ENCODE data around the gene OXCT2.
"Not testable (repeated sequence)": the region's sequence is repeated elsewhere in the genome, so short reads cannot be mapped to it uniquely, and the experiment has no call there.

The OXCT2 gene

DNA sequence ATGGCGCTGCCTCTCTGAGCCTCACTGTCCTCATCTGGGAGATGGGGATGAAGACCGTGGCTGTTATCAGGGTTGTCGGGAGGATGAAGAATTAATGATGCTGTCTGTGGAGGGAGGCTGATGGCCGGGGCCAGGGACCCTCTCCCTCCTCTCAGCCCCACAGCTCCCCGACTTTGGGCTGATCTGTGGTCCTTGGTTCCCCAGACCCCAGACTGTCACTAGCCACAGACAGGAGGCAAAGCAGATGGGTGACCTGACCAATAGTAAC lies 15.9 kb upstream of the OXCT2 start:
- not testable (repeated sequence) for DNase-seq

DNA sequence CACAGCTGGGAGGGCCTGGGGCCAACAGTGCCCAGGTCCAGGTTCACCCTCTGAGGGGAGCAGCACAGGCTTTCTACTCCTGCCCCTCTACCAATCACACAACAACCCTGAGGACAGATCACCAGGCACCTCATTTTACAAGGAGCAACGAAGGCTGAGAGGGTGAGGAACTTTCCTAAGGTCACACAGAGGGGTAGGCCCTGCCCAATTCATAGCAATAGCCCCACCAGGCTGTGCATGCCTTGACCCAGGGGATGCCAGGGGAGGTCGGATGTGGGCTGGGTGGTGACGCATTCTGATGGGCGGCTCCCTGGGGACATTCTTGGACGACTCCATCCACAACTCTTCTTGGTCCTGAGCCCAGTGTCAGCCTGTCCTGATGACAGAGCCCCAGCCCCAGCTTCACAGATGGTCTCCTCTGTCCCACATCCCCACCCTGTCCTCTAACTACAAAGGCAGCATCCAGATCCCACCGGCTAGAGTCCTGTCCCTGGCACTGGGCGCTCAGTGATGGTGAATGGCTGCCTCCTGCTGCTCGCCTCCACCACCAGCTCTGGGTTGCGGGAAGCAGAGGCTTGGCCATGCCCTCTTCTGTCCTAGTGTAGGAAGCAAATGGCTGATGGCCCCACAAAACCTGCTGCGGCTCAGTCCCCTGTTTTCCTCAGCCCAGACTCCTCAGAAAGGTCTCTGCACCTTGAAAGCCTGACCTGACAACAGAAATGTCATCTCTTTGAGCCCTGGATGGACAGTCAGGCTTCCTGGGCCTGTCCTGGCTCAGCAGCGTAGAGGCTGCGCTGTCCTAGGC lies 15.4 kb upstream of the OXCT2 start:
- DNase-seq, result not testable (repeated sequence)

DNA sequence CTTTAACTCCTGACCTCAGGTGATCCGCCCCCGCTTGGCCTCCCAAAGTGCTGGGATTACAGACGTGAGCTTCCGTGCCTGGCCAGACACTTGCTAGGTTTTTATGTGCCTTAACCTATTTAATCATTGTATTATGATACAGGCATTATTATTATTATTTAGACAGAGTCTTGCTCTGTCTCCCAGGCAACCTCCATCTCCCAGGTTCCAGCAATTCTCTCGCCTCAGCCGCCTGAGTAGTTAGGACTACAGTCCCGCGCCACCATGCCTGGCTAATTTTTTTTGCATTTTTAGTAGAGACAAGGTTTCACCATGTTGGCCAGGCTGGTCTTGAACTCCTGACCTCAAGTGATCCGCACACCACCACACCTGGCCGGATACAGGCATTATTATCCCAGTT lies 11.5 kb upstream of the OXCT2 start:
- DNase-seq, result not testable (repeated sequence)

DNA sequence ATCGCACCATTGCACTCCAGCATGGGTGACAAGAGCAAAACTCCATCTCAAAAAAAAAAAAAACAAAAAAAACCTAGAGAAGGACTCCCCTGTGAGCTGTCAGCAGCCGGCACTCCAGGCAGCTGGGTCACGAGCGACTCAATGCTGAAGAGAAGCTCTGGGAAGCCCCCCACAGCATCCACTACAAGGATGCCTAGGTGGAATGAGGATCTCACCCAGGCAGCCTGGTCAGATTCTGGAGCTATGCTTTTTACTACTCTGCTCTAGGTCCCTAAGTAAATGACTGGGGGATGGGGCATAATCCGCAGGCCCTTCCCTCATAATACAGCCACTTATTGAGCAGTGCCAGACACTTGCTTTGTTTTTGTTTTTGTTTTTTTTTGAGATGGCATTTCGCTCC lies 11.0 kb upstream of the OXCT2 start:
- no peak for DNase-seq

DNA sequence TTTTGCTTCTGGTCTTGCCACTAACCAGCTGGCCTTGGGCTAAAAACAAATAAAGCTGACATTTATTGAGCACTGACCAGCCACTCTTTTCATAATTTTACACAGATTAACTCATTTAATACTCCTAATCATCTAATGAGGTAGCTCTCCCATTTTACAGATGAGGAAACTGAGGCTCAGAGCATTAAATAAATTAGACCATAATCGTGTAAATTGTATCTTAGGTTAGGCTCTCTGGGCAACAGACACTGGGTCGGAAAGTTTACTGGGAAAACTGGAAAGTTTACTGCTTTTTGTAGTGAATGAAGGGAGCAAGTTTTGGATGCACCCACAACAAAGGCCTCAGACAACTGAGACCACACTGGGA lies 10.2 kb upstream of the OXCT2 start:
- no peak for DNase-seq

DNA sequence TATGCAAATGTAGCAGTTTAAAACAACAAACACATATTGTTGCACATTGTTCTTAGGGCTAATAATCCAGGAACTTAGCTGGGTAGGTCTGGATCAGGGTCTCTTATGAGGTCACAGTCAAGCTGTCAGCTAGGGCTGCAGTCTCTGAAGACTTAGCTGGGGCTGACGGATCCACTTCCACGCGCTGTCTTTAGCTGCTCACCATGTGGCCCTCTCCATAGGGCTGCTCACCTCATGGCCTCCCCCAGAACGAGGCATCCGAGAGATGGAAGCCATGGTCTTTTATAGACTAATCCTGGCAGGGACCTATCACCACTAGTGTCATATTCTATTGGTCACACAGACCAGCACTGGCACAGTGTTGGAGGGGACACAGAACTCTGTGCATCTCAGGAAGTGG lies 8.7 kb upstream of the OXCT2 start:
- no peak for DNase-seq

DNA sequence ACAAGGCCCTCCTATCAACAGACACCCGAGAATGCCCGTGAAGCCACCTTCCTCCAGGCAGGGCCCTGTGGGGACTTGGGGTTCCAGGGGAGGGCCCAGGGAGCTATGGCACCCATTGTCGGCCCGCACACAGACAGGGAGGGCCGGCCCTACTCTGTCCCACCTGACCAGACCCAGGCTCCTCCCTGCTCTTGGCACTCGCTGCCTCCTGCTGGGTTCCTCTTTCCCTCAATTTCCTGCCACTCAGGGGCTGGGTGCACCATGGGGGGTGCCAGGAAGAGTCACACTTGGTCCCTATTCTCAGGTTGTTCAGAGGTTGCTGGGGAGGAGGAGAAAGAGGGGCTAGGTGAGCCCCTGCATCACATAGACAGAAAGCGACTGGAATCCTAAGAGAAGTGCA lies 8.0 kb upstream of the OXCT2 start:
- no peak for DNase-seq

DNA sequence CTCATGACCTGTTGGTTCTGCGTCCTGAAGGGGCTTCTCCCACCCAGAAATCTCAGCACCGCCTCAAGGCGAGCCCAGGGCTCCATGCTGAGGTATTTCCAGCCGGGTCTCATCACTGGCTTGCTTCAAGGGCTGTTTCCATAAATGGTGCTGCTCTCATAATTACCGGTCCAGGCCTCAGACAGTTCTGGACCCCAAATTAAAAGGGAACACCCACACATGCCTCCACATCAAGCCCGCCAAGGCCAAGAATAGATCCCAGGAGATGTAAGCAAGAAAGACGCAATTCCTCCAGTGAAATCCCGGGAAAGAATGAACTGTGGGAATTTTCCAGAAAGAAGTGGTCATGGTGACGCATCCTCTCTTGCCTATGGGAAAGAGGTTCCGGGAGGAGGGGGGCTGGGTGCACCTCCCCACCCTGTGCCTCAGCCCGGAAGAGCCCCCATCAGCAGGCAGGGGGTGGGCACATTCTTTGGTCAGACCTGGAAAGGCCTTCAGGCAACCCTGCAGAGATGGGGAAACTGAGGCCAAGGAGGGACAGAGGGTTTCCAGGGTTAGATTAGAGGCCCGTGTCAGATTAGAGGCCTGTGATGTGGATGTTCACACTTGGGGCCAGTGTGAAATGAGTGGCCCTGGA lies 7.4 kb upstream of the OXCT2 start:
- DNase-seq, result not testable (repeated sequence)

DNA sequence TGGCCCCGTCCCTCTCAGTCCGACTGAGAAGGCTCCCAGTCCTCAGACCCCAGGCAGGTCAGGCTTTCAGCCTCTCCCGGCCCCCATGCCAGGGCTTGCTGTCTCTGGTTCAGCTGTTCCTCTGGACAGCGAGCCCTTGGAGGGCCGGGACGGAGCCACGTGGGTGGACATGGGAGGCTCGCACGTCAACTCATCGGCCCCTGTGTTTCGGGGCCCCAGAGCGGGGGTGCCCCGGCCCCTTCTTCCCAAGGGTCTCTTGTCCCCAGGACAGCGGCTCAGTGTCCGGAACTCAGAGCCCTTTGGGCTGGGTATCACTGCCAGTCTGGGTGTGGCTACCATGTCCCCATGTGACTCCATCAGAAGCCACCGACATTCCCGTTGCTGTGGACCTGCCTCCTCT lies 6.7 kb upstream of the OXCT2 start:
- not testable (repeated sequence) for DNase-seq

DNA sequence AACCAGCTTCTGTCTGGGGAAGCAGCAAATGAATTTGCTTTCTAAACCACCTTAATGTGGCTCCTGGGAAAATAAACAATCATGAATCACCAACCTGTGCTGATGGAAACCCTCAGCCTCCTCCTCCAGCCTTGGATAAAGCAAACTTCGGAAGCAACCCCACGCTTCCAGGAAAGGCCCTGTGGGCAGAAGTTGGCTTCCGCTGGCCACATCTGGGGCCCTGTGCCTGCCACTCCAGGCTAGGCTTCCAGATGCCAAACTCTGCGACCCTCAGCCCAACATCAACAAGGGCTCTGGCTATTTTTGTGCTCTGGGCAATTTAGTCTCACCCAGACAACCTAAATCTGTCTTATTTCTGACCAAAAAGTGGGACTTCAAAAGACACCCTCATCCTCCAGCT lies 6.2 kb upstream of the OXCT2 start:
- no peak for DNase-seq

DNA sequence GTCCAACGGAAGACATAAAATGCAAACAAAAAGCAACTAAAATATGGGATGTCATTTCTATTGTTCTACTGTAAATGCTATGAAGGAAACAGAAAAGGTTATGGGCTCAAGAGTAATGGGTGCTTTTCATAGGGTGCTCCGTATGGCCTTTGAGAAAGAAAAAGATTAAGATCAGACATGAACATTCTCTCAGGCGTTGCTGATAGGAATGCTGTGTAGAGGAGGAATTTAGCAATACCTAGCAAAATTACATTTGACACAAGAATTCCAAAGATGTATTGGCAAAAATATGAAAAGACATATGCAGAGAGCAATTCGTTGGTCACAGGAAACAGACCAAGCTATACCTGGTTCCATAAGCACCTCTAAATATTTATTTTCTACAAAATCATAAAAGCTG lies 5.7 kb upstream of the OXCT2 start:
- DNase-seq, result no peak

DNA sequence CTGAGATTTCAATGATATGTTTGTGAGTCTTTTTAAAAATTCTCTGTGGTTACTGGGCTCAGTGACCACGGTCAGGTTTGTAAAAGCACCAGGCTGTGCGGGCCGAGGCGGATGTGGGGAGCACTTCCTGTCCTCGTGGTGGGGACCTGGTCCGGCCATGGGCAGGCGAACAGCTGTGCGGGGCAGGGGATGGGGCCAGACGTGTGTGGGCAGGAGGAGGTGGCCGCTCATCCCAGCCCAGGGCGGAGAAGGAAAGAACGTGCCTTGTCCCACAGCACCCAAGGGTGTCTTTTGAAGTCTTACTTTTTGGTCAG lies 5.2 kb upstream of the OXCT2 start:
- no peak for DNase-seq

DNA sequence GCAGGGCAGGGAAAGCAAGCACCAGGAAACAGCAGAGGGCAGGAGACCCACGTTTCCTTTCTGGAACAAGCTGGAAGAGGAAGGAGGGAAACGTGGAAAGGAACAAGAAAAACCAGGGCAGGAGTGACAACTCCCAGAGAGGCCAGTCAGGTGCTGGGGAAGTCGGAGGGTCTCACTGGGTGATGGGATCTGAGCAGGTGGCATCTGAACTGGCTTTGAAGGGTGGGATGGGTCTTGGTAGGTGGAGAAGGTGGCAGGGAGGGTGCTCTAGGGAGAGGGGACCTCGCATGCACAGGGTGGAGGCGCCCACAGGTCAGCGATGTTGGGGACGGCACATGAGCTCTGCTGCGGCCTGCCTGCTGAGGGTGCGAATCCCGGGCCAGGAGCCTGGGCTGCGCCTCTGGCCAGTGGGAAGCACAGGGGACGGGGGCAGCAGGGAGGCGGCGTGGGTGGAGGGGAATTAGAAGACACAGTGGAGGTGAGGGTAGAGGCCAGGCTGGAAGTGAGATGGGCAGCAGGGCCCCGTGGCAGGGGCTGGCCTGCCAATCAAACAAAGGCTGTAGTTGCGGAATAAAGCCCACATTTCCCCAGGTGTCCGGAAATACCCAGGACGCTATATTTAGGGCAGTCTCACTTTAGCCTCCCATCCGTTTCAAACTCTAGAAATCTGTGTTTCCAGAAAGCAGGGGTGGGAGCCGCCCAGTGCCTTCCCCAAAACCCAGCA lies 4.7 kb upstream of the OXCT2 start:
- not testable (repeated sequence) for DNase-seq

DNA sequence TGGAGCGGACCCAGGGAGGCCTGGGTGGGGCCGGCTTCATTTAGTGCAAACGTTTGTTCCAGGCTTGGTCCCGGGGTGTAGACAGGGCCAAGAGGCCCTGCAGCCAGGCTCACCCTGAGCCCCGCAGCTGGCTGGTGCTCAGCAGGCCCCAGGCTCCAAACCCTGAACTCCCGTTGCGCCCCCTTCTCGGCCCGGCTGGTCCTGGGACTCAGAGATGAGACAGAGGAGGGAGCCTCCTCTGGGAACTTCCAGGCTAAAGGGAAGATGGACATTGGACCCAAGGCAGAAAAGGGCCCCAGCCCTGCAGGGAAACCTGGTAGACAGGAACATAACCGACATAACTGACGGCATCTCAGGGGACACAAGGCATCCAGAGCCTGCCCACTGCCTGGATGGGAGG lies 4.0 kb upstream of the OXCT2 start:
- DNase-seq, result not testable (repeated sequence)

DNA sequence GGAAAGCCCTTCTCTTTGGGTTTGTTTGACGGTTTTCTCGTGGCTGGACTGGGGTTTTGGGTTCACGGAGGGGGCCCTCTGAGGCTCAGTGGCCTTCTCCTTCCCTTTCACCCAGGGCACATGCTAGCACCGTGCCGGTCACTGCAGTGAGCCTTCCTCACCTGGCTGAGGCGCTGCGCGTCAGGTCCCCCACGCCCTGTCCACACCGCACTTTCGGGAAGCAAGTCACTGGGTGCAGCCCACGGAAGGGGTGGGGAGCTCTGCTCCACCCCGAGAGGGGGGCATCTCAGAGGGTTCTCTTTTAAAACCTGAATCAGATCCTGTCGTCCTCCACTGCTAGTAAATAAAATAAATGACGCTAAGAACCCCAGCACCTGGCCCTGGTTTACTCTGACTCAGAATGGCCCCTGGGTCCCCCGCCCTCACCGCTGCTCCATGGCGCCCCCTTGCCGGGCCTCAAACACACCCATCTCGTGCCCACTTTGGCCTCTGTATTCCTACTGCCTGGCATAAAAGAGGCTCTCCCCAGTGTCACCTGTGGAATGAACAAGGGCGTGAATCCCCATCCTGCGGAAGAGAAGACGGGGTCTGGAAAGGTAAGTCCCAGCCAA lies 2.3 kb upstream of the OXCT2 start:
- not testable (repeated sequence) for DNase-seq

DNA sequence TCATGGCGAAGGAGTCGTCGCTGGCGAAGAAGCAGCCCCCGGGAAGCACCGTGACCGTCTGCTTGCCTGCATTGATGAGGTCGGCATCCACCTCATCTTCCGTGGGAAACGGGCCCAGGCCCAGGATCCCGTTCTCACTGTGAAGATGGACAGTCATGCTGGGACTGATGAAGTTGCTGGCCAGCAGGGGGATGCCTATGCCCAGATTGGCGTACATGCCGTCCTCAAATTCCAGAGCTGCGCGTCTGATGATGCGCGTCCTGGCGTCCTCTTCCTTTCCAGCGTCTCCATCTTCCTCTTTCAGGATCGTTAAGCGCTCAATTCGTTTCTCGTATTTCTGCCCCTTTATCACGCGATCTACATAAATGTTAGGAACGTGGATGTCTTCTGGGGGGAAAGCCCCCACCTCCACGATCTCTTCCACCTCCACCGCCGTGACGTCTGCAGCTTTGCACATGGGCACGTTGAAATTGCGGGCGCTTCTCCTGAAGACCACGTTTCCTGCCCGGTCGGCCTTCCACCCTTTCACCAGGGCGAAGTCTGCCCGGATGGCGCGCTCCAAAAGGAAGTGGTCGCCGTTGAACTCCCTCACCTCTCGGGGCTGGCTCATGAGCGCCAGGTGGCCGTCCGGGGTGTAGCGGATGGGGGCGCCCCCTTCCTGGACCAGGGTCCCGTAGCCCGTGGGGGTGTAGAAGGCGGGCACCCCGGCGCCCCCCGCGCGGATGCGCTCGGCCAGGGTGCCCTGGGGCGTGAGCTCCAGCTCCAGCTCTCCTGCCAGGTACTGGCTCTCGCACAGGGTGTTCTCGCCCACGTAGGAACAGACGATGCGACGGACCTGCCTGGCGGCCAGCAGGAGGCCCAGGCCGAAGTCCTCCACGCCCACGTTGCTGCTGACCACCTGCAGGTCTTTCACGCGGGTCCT lies 787 bp downstream of the OXCT2 start:
- DNase-seq, result not testable (repeated sequence)

DNA sequence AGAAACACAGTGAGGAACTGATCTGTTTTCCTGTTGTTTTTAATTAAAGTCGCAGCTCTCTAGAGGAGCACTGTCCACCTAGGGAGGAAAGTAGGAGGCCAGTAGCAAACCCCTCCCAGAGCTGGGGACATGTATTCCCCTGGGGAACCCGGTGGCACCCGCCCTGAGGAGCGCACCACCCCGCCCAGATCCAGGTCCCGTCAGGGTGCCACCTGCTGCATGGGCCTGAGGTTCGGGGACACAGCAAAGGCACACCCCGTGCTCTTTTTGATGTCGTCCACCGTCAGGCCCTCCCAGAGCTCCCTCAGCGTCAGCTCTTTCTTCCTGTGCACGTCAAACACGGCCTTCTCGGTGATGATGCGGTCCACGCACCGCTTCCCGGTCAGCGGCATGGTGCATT lies 1.6 kb downstream of the OXCT2 start:
- DNase-seq, result not testable (repeated sequence)

DNA sequence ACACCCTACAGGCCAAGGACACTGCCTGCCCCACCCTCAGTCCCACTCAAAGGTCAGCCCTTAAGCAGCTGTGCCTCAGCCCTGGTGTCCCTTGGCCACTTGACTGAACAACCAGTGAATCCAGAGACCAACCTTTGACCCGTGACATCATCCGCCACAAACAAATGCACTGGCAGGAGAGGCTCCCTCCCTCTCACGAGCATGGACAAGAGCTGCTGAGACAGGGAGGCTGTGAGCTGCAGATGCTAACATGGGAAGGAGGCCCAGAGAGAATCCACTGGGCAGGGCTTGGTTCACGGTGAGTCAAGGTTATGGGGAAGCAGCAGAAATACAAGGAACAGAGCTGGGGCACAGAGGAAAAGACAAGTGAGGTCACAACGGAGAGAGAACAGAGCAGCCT lies 4.7 kb downstream of the OXCT2 start:
- DNase-seq, result not testable (repeated sequence)

DNA sequence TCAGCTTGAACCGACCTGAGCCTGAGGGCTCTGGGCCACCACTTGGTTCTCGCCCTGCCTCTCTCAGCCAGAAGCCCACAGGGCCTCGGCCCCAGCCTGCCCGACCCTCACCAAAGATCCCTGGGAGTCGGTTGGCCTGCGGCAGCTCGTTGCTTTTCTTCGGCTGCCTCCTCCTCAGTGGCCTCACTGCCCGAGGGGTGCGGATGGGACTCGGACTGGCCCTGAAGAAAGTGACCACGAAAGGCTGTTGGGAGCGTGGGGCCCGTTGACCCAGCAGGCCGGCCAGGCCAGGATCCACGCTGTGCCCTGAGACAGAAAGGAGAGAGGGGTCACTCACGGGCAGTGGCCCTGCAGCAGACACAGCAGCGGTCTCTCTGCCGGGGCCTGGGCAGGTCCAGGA lies 6.6 kb downstream of the OXCT2 start:
- DNase-seq, result not testable (repeated sequence)

DNA sequence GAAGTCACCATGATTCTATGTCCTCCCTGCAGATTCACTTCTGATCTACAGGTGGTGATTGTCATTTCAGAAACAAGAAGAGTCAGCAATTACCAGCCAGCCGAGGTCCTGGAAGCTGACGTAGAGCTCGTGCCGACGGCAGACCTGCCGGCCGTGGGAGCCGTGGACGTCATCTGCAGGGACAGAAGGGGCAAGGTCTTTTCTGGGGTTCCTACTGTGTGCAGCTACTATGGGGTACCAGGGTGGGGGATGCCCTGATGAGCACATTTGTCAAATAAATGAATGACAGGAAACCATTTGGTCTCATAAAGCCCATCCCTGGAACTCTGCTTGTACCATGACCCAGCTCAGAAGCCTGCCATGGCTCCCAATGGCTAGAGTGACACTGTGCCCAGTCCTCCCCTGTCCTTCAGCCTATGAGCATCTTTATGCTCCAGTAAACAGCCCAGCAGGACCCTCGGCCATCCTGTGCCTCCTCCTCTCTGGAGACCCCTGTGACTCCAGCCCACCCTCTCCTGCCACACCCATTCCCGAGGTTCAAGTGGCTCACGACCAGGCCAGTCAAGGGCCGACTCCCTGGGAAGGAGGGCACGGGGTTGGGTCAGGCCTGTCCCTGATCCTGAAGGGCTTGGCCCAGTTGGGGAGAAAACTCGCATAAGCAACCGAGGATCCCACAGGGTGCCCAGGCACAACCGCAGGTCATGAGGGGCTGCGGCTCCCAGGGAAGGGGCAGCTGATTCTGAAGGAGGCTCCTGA lies 7.4 kb downstream of the OXCT2 start:
- DNase-seq, result not testable (repeated sequence)

DNA sequence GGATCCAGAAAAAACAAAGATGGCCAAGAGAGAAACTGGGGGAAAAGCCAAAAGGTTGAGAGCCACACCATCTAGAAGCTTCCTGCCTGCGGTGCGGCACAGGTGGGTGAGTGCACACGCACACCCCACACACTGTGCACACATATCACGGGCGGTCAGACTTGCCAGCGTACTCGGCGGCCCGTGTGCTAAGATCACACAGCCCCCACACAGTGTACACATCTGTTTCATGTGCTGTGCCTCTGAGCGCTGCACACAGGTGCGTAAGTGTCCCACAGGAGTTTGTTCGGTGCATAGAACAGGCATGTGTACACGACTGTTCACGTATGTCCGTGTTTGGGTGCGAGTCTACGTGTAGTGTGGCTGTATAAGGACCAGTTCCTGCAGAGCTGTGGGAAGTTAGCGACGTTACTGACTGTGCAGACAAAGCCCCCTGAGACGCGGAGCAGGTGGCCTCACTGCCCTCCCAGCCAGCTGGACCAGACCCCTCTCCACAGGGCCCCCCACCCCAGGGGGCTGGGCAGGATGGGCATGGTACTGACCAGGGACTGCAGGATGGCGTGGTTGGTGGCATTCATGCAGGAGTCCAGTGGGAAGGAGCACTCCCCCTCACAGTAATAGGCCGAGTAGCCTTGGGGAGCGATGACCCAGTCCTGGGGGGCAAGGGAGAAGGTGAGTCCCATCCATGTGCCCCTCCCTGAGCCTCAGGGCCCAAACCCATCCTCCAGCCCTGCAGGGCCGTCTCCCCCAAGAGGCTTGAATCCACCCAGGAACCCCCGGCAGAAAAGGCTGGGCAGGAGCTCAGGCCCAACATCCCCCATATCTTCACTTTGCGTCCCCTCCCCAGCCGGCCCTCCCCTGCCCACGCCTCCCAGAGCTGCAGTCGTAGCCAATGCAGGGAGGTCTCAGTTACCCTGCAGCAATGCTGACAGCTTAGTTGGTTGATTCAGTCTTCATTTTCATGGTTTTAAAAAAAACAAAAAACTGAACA lies 8.3 kb downstream of the OXCT2 start:
- DNase-seq, result no peak

All from DMS79 treated with DMSO at 0.1 percent for 48 hours (cell line).